GM21390 (cell line): ENCODE measurements around the gene PNLIP.

Experiments used
- ATAC-seq: cut with Tn5 transposase; IDR thresholded peaks from one replicate; pipeline ENCODE4 v1.9.1; 2021; ENCODE audit not compliant: unreplicated experiment

Gene PNLIP

GRCh38 chr10:116574797-116575196 lies 29.1 kb downstream of the PNLIP start:
- ATAC-seq = no peak

- ATAC-seq = no peak
Measured at GRCh38 chr10:116587878-116588591, 42.3 kb downstream of the PNLIP start.

- ATAC-seq = no peak
Measured at GRCh38 chr10:116588995-116589394, 43.3 kb downstream of the PNLIP start.

- ATAC-seq = no peak
Measured at GRCh38 chr10:116589926-116590325, 44.2 kb downstream of the PNLIP start.

- ATAC-seq = no peak
Measured at GRCh38 chr10:116590590-116591444, 45.1 kb downstream of the PNLIP start, which contains the start of gene PNLIPRP1. Gene PNLIPRP1 (plus strand): TSS chr10:116590959. CDS start chr10:116591130, 171 bp downstream.

GRCh38 chr10:116593139-116593740 lies 47.5 kb downstream of the PNLIP start:
- no peak for ATAC-seq

GRCh38 chr10:116594525-116595035 lies 48.8 kb downstream of the PNLIP start:
- no peak for ATAC-seq

GRCh38 chr10:116596062-116596461 lies 50.3 kb downstream of the PNLIP start:
- no peak for ATAC-seq

GRCh38 chr10:116597543-116597942 lies 51.8 kb downstream of the PNLIP start:
- no peak for ATAC-seq

- no peak for ATAC-seq
Measured at GRCh38 chr10:116598329-116598728, 52.6 kb downstream of the PNLIP start.

GRCh38 chr10:116599991-116600390 lies 54.3 kb downstream of the PNLIP start:
- no peak for ATAC-seq

GRCh38 chr10:116602648-116603400 lies 57.1 kb downstream of the PNLIP start:
- no peak for ATAC-seq

GRCh38 chr10:116606061-116606483 lies 60.3 kb downstream of the PNLIP start:
- ATAC-seq = no peak

GRCh38 chr10:116607336-116607735 lies 61.6 kb downstream of the PNLIP start:
- ATAC-seq = no peak

GRCh38 chr10:116608686-116609594 lies 63.2 kb downstream of the PNLIP start:
- ATAC-seq = no peak

- no peak for ATAC-seq
Measured at GRCh38 chr10:116610443-116611152, 64.9 kb downstream of the PNLIP start.

GRCh38 chr10:116611153-116611545 lies 65.4 kb downstream of the PNLIP start:
- ATAC-seq = no peak

- ATAC-seq = no peak
Measured at GRCh38 chr10:116612107-116612769, 66.5 kb downstream of the PNLIP start.

- ATAC-seq = no peak
Measured at GRCh38 chr10:116613471-116613870, 67.7 kb downstream of the PNLIP start.
